ENCODE results near the gene SAFB.

The SAFB gene

DNA sequence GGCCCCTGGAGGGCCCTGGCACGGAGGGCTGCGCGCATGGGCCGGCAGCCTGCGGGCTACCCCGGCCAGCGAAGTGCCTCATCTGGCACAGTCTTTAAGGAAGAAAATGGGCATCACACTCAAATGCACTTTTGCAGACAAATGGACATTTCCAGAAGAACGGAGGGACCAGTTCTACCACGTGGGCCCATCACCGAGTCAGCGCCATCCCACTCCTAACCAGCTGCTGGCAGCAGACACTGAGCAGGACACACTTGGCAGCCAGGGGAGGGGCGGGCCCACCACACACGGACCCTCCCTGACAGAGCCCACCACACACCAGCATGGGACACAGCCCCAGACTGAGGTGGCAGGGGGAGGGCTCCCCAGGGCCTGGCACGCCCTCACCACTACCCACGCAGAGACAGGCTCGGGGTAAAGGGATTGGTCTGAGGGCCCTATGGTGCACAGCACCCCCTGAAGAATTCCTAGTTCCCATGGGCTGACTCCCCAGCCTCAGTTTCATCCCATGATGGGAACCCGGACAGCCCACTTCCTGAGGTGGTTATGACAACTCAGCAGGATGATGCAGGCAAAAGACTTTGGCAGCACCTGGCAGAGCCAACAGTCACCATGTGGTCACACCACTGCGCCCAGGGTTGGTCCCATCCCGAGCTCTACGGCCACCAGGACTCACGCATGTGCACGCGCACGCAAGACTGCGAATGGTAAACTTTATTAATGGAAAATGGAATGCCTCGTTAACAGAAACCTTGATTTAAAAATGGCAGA lies 36.4 kb upstream of the SAFB start:
- Histone ChIP-seq H3K27ac (ENCODE audit: low read length) (no peak overlapping the region), H3K36me3 (replicated peaks; ENCODE audit: low read depth, low read length) (peaks cover 50% of the 10 kb centered on the region), H3K27me3 (ENCODE audit: low read depth, low read length) (no peaks in the 10 kb centered on the region), H3K4me3 (ENCODE audit: low read length) (no peak overlapping the region), H3K4me1 (ENCODE audit: low read length) (no peaks in the 10 kb centered on the region), H3K9me3 (ENCODE audit: insufficient read depth, low read length) (no peaks in the 10 kb centered on the region), H3K79me2 (ENCODE audit: low read length) (no peaks in the 10 kb centered on the region), H3K4me2 (ENCODE audit: low read length) (no peak overlapping the region), H4K20me1 (ENCODE audit: insufficient read depth, low read length) (peaks cover 12% of the 10 kb centered on the region; the same call in 1 of the 2 replicates), H2AFZ (ENCODE audit: low read depth, low read length) (no peak overlapping the region), H3K9ac (ENCODE audit: low read length) (no peak overlapping the region)
- TF ChIP-seq, protein P1, sequence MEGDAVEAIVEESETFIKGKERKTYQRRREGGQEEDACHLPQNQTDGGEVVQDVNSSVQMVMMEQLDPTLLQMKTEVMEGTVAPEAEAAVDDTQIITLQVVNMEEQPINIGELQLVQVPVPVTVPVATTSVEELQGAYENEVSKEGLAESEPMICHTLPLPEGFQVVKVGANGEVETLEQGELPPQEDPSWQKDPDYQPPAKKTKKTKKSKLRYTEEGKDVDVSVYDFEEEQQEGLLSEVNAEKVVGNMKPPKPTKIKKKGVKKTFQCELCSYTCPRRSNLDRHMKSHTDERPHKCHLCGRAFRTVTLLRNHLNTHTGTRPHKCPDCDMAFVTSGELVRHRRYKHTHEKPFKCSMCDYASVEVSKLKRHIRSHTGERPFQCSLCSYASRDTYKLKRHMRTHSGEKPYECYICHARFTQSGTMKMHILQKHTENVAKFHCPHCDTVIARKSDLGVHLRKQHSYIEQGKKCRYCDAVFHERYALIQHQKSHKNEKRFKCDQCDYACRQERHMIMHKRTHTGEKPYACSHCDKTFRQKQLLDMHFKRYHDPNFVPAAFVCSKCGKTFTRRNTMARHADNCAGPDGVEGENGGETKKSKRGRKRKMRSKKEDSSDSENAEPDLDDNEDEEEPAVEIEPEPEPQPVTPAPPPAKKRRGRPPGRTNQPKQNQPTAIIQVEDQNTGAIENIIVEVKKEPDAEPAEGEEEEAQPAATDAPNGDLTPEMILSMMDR (IDR thresholded peaks at IDR 0.05; ENCODE audit: low read depth, low read length) = no peak
- no peak for TF ChIP-seq EZH2phosphoT487 (IDR thresholded peaks at IDR 0.05; ENCODE audit: low read depth)

DNA sequence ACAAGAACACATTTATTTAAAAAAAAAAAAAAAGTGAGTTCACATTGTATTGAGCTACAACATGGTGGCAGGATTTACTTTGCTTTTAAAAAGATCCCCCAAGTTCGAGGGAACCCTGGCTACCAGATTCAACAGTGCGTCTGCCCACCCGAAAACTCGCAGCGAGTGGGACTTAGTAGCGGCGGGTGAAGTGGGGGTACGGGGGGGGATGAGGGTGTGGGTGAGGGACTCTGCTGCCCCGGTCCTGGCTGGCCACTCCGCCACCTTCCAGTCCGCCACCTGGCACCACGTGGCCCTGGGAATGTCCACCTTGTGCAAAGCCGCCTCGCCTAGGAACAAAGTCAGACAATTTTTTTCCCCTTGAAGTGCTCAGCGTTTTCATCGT lies 35.8 kb upstream of the SAFB start:
- Histone ChIP-seq H3K4me1 (ENCODE audit: low read length) (no peaks in the 10 kb centered on the region), H3K4me2 (ENCODE audit: low read length) (no peak overlapping the region), H2AFZ (ENCODE audit: low read depth, low read length) (no peak overlapping the region), H4K20me1 (ENCODE audit: insufficient read depth, low read length) (peaks cover 12% of the 10 kb centered on the region; the same call in 1 of the 2 replicates), H3K9ac (ENCODE audit: low read length) (no peak overlapping the region), H3K4me3 (ENCODE audit: low read length) (no peak overlapping the region), H3K79me2 (ENCODE audit: low read length) (no peaks in the 10 kb centered on the region), H3K27ac (ENCODE audit: low read length) (no peak overlapping the region), H3K9me3 (ENCODE audit: insufficient read depth, low read length) (no peaks in the 10 kb centered on the region), H3K36me3 (replicated peaks; ENCODE audit: low read depth, low read length) (peaks cover 56% of the 10 kb centered on the region), H3K27me3 (ENCODE audit: low read depth, low read length) (no peaks in the 10 kb centered on the region)
- TF ChIP-seq, protein P1 (IDR thresholded peaks at IDR 0.05; ENCODE audit: low read depth, low read length) = no peak
- TF ChIP-seq EZH2phosphoT487 (IDR thresholded peaks at IDR 0.05; ENCODE audit: low read depth) = no peak

- no peak overlapping the region for H2AFZ ChIP-seq (ENCODE audit: low read depth, low read length)
- peaks cover 12% of the 10 kb centered on the region; the same call in 1 of the 2 replicates for H4K20me1 ChIP-seq (ENCODE audit: insufficient read depth, low read length)
- H3K4me3 ChIP-seq (ENCODE audit: low read length) = no peak overlapping the region
- no peaks in the 10 kb centered on the region for H3K79me2 ChIP-seq (ENCODE audit: low read length)
- no peak overlapping the region for H3K4me2 ChIP-seq (ENCODE audit: low read length)
- H3K27ac ChIP-seq (ENCODE audit: low read length) = no peak overlapping the region
- no peaks in the 10 kb centered on the region for H3K4me1 ChIP-seq (ENCODE audit: low read length)
- H3K36me3 ChIP-seq (replicated peaks; ENCODE audit: low read depth, low read length) = peaks cover 62% of the 10 kb centered on the region
- TF ChIP-seq EZH2phosphoT487 (IDR thresholded peaks at IDR 0.05; ENCODE audit: low read depth) = no peak
- TF ChIP-seq, protein P1 (IDR thresholded peaks at IDR 0.05; ENCODE audit: low read depth, low read length) = no peak
- H3K9ac ChIP-seq (ENCODE audit: low read length) = no peak overlapping the region
- H3K27me3 ChIP-seq (ENCODE audit: low read depth, low read length) = no peaks in the 10 kb centered on the region
- H3K9me3 ChIP-seq (ENCODE audit: insufficient read depth, low read length) = no peaks in the 10 kb centered on the region
Observed at GRCh38 chr19:5587661-5588060, 35.2 kb upstream of the SAFB start.

DNA sequence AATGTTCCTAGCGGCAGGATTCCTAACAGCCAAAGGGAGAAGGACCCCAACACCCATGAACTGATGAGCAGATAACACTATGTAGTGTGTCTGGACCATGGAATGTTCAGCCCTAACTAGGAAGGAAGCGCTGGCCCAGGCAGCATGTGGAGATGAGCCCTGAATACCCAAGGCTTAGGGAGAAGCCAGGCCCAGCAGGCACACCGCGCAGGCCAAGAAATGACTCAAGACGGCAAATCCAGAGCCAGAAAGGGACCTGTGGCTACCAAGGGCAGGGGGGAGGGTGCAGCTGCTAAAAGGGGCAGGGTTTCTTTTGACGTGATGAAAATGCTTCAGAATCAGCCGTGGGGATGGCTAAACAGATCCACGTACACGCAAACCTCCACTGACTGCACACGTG lies 34.4 kb upstream of the SAFB start:
- Histone ChIP-seq H3K79me2 (ENCODE audit: low read length) (no peaks in the 10 kb centered on the region), H3K4me1 (ENCODE audit: low read length) (no peaks in the 10 kb centered on the region), H3K4me3 (ENCODE audit: low read length) (no peak overlapping the region), H3K4me2 (ENCODE audit: low read length) (no peak overlapping the region), H3K27ac (ENCODE audit: low read length) (no peak overlapping the region), H3K27me3 (ENCODE audit: low read depth, low read length) (no peaks in the 10 kb centered on the region), H2AFZ (ENCODE audit: low read depth, low read length) (no peak overlapping the region), H4K20me1 (ENCODE audit: insufficient read depth, low read length) (peaks cover 12% of the 10 kb centered on the region; the same call in 1 of the 2 replicates), H3K9me3 (ENCODE audit: insufficient read depth, low read length) (no peaks in the 10 kb centered on the region), H3K9ac (ENCODE audit: low read length) (no peak overlapping the region), H3K36me3 (replicated peaks; ENCODE audit: low read depth, low read length) (peaks cover 65% of the 10 kb centered on the region)
- TF ChIP-seq, protein P1 (IDR thresholded peaks at IDR 0.05; ENCODE audit: low read depth, low read length) = no peak
- TF ChIP-seq EZH2phosphoT487 (IDR thresholded peaks at IDR 0.05; ENCODE audit: low read depth) = no peak
